Stimulated activated naive CD8-positive, alpha-beta T cell treated with anti-CD3 and anti-CD28 coated beads, Interleukin-15, amount 100 ng/mL, for 72 hours (primary cell): Measurements from ENCODE around the gene MMP14.
A peak's percentile ranks its signal among the peaks of the same experiment; 100 is the strongest.
"Not testable (repeated sequence)": the region's sequence is repeated elsewhere in the genome, so short reads cannot be mapped to it uniquely, and the experiment has no call there.

Experiments used
- ATAC-seq: fragments of 150-1000 bp; cut with Tn5 transposase; 2 replicates; pipeline ENCODE4 v1.10.0; 2021; ENCODE audit warnings: mild to moderate bottlenecking, moderate library complexity
- DNase-seq, 2 donors: peaks; one replicate each; pipeline ENCODE4 v3.0.0; 2021 to 2022
- H3K27ac Mint-ChIP-seq, 2 donors: one replicate each; pipeline ENCODE4 v1.8.0; 2022; ENCODE audit warnings: mild to moderate bottlenecking in 2 of 2, mixed read lengths in 2 of 2, moderate library complexity in 2 of 2
- H3K27me3 Mint-ChIP-seq: one replicate; pipeline ENCODE4 v1.8.0; 2022; ENCODE audit warnings: mixed read lengths
- H3K4me1 Mint-ChIP-seq: one replicate; pipeline ENCODE4 v1.8.0; 2022; ENCODE audit warnings: mild to moderate bottlenecking, mixed read lengths
- H3K4me3 Mint-ChIP-seq, 2 donors: one replicate each; pipeline ENCODE4 v1.8.0; 2022; ENCODE audit warnings: mild to moderate bottlenecking in 2 of 2, mixed read lengths in 2 of 2, moderate library complexity in 1 of 2
- H3K9me3 Mint-ChIP-seq, 2 donors: one replicate each; pipeline ENCODE4 v1.8.0; 2022; ENCODE audit warnings: mixed read lengths in 2 of 2

The MMP14 gene

GRCh38 chr14:22856428-22856827, 20.0 kb downstream of the MMP14 start:
- H3K27ac Mint-ChIP-seq: no peak overlapping the region
- peaks cover 45% of the 10 kb centered on the region for H3K4me1 Mint-ChIP-seq
- H3K27me3 Mint-ChIP-seq: peaks cover 39% of the 10 kb centered on the region
- no peak overlapping the region for H3K4me3 Mint-ChIP-seq
- H3K9me3 Mint-ChIP-seq: no peaks in the 10 kb centered on the region
- no peak for DNase-seq
- ATAC-seq: no peak

- not testable (repeated sequence) for H3K9me3 Mint-ChIP-seq, H3K27ac Mint-ChIP-seq, ATAC-seq, DNase-seq, H3K4me3 Mint-ChIP-seq
- Mint-ChIP-seq H3K4me1 (peaks cover 19% of the 10 kb centered on the region), H3K27me3 (peaks cover 47% of the 10 kb centered on the region)
Observed at GRCh38 chr14:22860377-22860776, 24.0 kb downstream of the MMP14 start.

GRCh38 chr14:22861651-22862050, 25.3 kb downstream of the MMP14 start:
- H3K4me3 Mint-ChIP-seq: no peak overlapping the region
- ATAC-seq (no peak), DNase-seq (no peak)
- no peaks in the 10 kb centered on the region for H3K9me3 Mint-ChIP-seq
- no peak overlapping the region for H3K27ac Mint-ChIP-seq
- H3K4me1 Mint-ChIP-seq: peaks cover 18% of the 10 kb centered on the region
- H3K27me3 Mint-ChIP-seq: peaks cover 38% of the 10 kb centered on the region

GRCh38 chr14:22864979-22865378, 28.6 kb downstream of the MMP14 start:
- peaks cover 20% of the 10 kb centered on the region for H3K27me3 Mint-ChIP-seq

GRCh38 chr14:22865424-22866405, 29.3 kb downstream of the MMP14 start:
- DNase-seq (no peak), ATAC-seq (no peak)
- peaks cover 12% of the 10 kb centered on the region for H3K4me1 Mint-ChIP-seq
- H3K27me3 Mint-ChIP-seq: peaks cover 15% of the 10 kb centered on the region
- no peak overlapping the region for H3K4me3 Mint-ChIP-seq
- no peak overlapping the region for H3K27ac Mint-ChIP-seq
- H3K9me3 Mint-ChIP-seq: no peaks in the 10 kb centered on the region

More at GRCh38 chr14:22864979-22865378, 28.6 kb downstream of the MMP14 start:
- DNase-seq (no peak), ATAC-seq (no peak)
- Mint-ChIP-seq H3K4me1 (peaks cover 6% of the 10 kb centered on the region), H3K27ac (no peak overlapping the region), H3K4me3 (no peak overlapping the region), H3K9me3 (no peaks in the 10 kb centered on the region)

- Mint-ChIP-seq H3K27me3 (peaks cover 4% of the 10 kb centered on the region), H3K9me3 (no peaks in the 10 kb centered on the region), H3K27ac (no peak overlapping the region), H3K4me3 (no peak overlapping the region), H3K4me1 (peaks cover 16% of the 10 kb centered on the region)
- DNase-seq (no peak), ATAC-seq (no peak)
Observed at GRCh38 chr14:22866874-22867273, 30.5 kb downstream of the MMP14 start.

- peak overlapping the region; percentile 98 to 99 for H3K27ac Mint-ChIP-seq
- H3K27me3 Mint-ChIP-seq: no peaks in the 10 kb centered on the region
- peak; percentile 82 for ATAC-seq
- no peaks in the 10 kb centered on the region for H3K9me3 Mint-ChIP-seq
- H3K4me1 Mint-ChIP-seq: peaks cover 38% of the 10 kb centered on the region
- no peak for DNase-seq
- peak overlapping the region; percentile 89 to 97 for H3K4me3 Mint-ChIP-seq
Observed at GRCh38 chr14:22870811-22871223, 34.4 kb downstream of the MMP14 start.

GRCh38 chr14:22871224-22872032, 35.0 kb downstream of the MMP14 start, which contains the start of gene LRP10:
Gene LRP10, plus strand, starts transcription at chr14:22871740. Its CDS starts 564 bp downstream, at chr14:22872304.
- Mint-ChIP-seq H3K4me3 (peak within 1 kb of the TSS; percentile 89 to 97), H3K27ac (peak within 1 kb of the TSS; percentile 98 to 99), H3K4me1 (peaks cover 43% of the 10 kb centered on the region), H3K27me3 (no peaks in the 10 kb centered on the region), H3K9me3 (no peaks in the 10 kb centered on the region)
- peak; percentile 89 to 91 for DNase-seq
- peak; percentile 87 for ATAC-seq

- H3K9me3 Mint-ChIP-seq: no peaks in the 10 kb centered on the region
- peak overlapping the region; percentile 96 to 98 for H3K27ac Mint-ChIP-seq
- DNase-seq (peak; percentile 71 to 72), ATAC-seq (peak; percentile 34)
- peaks cover 43% of the 10 kb centered on the region for H3K4me1 Mint-ChIP-seq
- no peaks in the 10 kb centered on the region for H3K27me3 Mint-ChIP-seq
- H3K4me3 Mint-ChIP-seq: peak overlapping the region; percentile 89 to 97
Observed at GRCh38 chr14:22872033-22872832, 35.8 kb downstream of the MMP14 start.

- peak overlapping the region; percentile 79 to 96 for H3K27ac Mint-ChIP-seq
- no peak for ATAC-seq
- no peak for DNase-seq
- H3K9me3 Mint-ChIP-seq: no peaks in the 10 kb centered on the region
- peak overlapping the region; percentile 89 to 97 for H3K4me3 Mint-ChIP-seq
- no peaks in the 10 kb centered on the region for H3K27me3 Mint-ChIP-seq
- peaks cover 43% of the 10 kb centered on the region for H3K4me1 Mint-ChIP-seq
Observed at GRCh38 chr14:22872833-22873520, 36.6 kb downstream of the MMP14 start.

- ATAC-seq: no peak
- Mint-ChIP-seq H3K4me3 (no peak overlapping the region), H3K9me3 (no peaks in the 10 kb centered on the region)
Observed at GRCh38 chr14:22875003-22875747, 38.8 kb downstream of the MMP14 start.

GRCh38 chr14:22875748-22876319, 39.4 kb downstream of the MMP14 start:
- no peak overlapping the region for H3K4me3 Mint-ChIP-seq
- H3K27me3 Mint-ChIP-seq: no peaks in the 10 kb centered on the region
- no peaks in the 10 kb centered on the region for H3K9me3 Mint-ChIP-seq
- no peak for ATAC-seq
- H3K4me1 Mint-ChIP-seq: peaks cover 29% of the 10 kb centered on the region
- DNase-seq: no peak
- H3K27ac Mint-ChIP-seq: no peak overlapping the region

More at GRCh38 chr14:22875003-22875747, 38.8 kb downstream of the MMP14 start:
- Mint-ChIP-seq H3K27me3 (no peaks in the 10 kb centered on the region), H3K27ac (no peak overlapping the region), H3K4me1 (peaks cover 36% of the 10 kb centered on the region)
- no peak for DNase-seq

GRCh38 chr14:22877000-22877501, 40.7 kb downstream of the MMP14 start:
- H3K27ac Mint-ChIP-seq: no peak overlapping the region
- no peaks in the 10 kb centered on the region for H3K9me3 Mint-ChIP-seq
- ATAC-seq: no peak
- no peak overlapping the region for H3K4me3 Mint-ChIP-seq
- H3K27me3 Mint-ChIP-seq: no peaks in the 10 kb centered on the region
- H3K4me1 Mint-ChIP-seq: peaks cover 27% of the 10 kb centered on the region
- no peak for DNase-seq
